Activated T-cell treated with anti-CD3 and anti-CD28 coated beads for 4 hours (primary cell): Measurements from ENCODE around the gene RNF186.
"Not testable (repeated sequence)": the region's sequence is repeated elsewhere in the genome, so short reads cannot be mapped to it uniquely, and the experiment has no call there.

ENCODE experiments used
- DNase-seq: peaks from one replicate; pipeline ENCODE4 v3.0.0-alpha.2; 2020

RNF186 gene

GRCh38 chr1:19824036-19824435, 9.0 kb upstream of the RNF186 start:
- no peak for DNase-seq

GRCh38 chr1:19819701-19820100, 4.6 kb upstream of the RNF186 start:
- DNase-seq: no peak

- DNase-seq: no peak
Measured at GRCh38 chr1:19818324-19818723, 3.2 kb upstream of the RNF186 start.

GRCh38 chr1:19817160-19817559, 2.1 kb upstream of the RNF186 start:
- no peak for DNase-seq

- DNase-seq: not testable (repeated sequence)
Measured at GRCh38 chr1:19816737-19817086, 1.6 kb upstream of the RNF186 start.

- DNase-seq: no peak
Measured at GRCh38 chr1:19815801-19816736, 986 bp upstream of the RNF186 start.

- DNase-seq: no peak
Measured at GRCh38 chr1:19814244-19814661, 830 bp downstream of the RNF186 start.

- DNase-seq: no peak
Measured at GRCh38 chr1:19813643-19813960, 1.5 kb downstream of the RNF186 start.

- no peak for DNase-seq
Measured at GRCh38 chr1:19812875-19813642, 2.0 kb downstream of the RNF186 start.

- peak; percentile 25 for DNase-seq
Measured at GRCh38 chr1:19811206-19811851, 3.8 kb downstream of the RNF186 start.

- no peak for DNase-seq
Measured at GRCh38 chr1:19809044-19809750, 5.9 kb downstream of the RNF186 start.

- DNase-seq: no peak
Measured at GRCh38 chr1:19808351-19808750, 6.7 kb downstream of the RNF186 start.

GRCh38 chr1:19804831-19805251, 10.2 kb downstream of the RNF186 start:
- no peak for DNase-seq

- no peak for DNase-seq
Measured at GRCh38 chr1:19802269-19802668, 12.8 kb downstream of the RNF186 start.

- DNase-seq: peak; percentile 19
Measured at GRCh38 chr1:19800076-19800804, 14.8 kb downstream of the RNF186 start.

GRCh38 chr1:19799230-19800075, 15.6 kb downstream of the RNF186 start, which contains the start of gene TMCO4:
Gene TMCO4, minus strand, starts transcription at chr1:19799916. Its CDS starts 19,158 bp downstream, at chr1:19780758.
- peak; percentile 35 for DNase-seq

GRCh38 chr1:19798486-19799229, 16.4 kb downstream of the RNF186 start:
- no peak for DNase-seq

GRCh38 chr1:19797827-19798226, 17.3 kb downstream of the RNF186 start:
- no peak for DNase-seq

GRCh38 chr1:19794583-19794982, 20.5 kb downstream of the RNF186 start:
- no peak for DNase-seq

GRCh38 chr1:19793360-19794046, 21.6 kb downstream of the RNF186 start:
- no peak for DNase-seq
